Suppressor macrophage treated with lipopolysaccharide for 1 hour (primary cell): Measurements from ENCODE around the gene HABP2.

Source experiments
- DNase-seq, 3 donors: peaks; one replicate each; pipeline ENCODE4 v3.0.0-alpha.2; 2020 to 2022

The HABP2 gene

DNA sequence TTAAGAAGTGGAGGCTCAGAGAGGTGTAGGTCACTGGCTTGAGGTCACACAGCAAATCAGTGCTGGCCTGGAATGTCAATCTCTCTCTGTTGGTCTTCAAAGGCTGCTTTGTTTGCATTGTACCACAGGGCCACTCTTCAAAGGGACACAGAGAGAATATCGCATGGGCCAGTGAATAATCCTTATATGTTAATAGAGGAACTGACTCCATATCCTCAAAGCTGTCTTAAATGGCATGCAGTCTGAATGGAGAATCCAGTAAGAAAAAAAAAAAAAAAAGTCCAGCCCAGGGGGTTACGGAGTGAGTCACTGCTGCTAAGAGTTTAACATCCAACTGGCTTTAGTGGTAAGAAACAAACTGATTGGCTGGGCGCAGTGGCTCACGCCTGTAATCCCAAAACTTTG, 56.9 kb downstream of the HABP2 start:
- DNase-seq, result peak in 1 of 3 donors; percentile 24

DNA sequence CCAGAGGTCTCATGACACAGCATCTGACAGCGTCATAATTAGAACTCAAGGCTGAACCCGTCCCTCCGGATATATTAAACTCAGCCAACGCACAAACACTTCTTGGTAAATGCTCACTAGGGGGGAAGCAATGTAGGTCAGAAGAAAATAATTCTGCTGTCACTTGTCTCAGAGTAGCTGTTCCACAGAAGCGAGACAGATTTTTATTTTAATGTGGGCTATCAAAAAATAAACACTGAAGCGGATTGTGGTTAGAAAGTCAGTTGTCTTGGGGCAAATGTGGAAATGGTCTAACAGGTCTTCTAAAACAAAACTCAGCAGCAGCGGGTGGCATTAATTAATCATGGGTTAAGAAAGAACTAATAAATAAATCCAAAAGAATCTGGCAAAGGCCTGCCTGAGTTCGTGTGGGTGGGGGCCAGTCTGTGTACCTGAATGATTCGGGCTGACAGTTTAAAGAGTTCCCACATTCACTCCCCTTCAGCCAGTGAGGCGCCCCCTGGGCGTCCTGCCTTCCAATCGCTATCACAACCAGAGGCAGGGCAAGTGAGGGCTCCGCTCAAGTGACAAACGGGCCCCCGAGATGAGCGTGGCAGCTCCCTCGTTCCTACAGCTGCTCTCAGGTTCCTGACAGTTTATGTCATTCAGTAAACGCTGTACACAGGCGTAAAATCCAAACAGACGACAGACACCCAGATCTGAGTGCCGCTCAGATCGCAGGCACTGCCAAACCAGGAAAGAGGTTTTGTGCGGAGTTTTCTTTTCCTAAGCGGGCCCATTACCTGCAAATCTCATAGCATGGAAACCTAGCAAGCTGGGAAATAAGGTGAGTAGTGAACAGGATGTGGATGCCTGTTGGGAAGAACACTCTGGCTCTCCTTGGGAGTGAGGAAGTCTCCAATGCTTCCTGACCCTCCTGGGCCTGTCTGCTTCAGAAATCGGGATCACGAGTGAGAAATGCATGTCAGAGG, 58.1 kb downstream of the HABP2 start:
- DNase-seq, result no peak

DNA sequence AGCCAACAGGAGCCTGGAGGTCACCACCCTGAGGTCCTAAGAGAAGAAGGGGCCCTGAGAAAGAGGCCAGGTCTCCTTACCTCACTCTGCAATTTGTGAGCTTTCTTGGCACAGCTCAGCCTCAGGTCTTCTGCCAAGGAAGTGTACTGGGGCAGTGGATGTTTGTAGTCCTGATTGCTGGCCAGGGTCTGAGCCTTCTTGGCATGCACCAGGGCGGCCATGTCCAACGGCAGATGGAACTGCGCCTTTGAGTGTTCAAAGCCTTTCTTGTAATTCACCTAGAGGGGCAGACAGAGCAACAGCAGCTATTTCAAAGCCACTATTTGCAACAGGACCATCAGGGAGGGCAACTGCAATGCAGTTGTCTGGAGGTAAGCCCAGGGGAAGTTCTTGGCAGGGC, 59.3 kb downstream of the HABP2 start:
- no peak for DNase-seq

DNA sequence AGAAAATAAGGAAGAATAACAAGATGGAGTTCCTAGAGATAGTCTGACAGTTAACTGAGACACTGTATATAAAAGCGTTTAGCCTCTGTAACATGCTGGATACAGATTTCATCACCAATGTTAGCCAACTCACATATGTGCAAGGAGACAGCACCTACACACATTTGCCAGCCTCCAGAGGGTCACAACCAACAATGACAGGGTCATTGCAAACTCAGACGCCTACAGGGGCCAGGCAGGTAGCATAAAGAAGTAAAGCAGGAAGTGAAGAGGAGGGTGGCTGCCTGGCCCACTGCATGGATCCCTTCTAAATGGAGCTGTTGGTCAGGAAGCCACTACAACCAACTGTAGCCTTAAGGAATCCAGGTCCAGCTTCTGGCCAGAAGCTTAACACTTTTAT, 60.6 kb downstream of the HABP2 start:
- peak in 1 of 3 donors; percentile 14 for DNase-seq

DNA sequence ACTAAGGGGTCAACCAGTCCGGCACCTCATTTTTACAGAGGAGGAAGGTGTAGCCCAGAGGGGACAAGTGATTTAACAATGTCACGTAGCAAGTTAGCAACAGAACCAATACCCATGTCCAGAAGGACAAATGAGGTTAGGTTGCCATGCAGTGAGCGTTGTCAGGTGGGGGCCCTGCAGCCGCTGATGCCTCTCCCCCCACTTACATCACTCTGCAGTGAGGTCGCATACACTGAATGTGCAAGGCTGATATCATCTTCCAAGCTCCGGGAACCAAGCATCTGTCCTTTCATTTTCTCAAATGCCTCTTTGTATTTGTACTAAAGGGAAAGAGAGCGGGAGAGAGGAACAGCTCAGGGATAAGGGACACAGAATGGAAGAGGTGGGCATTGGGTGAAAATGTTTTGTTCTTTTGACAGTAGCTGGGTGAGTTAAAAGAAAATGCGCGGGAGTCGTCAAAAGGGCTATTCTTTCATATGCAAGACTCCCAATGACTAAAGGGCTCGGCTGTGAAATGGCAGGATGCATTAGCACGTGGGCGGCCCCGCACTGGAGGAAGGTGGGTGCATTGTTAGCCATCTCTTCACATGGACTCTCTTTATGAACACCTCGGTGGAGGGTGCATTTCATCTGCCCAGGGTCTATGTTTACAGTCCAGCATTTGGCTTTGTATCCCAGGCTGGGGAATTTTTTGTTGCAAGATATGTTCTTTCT, 61.3 kb downstream of the HABP2 start:
- no peak for DNase-seq

DNA sequence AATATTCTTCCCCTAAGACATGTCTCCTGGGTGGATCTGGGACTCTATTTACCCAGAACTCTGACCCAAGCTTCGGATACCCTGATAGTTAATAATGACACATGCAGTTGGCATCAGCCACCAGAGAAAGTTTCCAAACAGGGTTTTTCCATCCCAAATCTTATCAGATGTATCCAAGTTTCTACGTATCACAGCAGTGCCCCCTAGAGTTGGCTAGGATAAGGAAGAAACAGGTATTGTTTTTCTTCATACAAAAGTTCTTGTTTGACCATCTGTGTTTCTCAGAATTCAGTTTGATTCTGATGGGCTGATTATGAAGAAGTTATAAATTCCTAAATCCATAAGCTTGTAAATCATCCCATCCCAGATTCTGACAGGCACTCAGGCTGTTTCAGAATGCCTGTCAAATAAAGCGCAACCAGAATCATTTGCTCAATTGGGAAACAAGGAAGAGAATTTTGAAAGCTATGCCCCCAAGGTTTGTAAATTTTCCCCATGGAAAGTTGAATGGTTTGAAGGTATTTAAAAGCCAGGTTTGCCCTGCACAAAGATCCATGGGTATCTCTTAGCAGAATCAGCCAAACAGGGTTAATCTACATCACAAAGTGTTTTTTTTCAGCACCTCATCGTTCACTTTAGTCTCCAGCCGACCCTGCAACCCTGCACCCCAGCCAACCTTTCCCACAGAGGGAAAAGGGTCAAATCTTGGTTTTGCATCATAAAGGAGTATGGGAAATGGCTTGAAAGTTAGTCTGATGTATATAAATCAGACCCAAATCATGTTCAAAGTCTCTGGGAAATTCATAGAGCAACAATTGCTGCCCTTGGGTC, 63.6 kb downstream of the HABP2 start:
- DNase-seq, result peak; percentile 12 to 26 (median 24)

DNA sequence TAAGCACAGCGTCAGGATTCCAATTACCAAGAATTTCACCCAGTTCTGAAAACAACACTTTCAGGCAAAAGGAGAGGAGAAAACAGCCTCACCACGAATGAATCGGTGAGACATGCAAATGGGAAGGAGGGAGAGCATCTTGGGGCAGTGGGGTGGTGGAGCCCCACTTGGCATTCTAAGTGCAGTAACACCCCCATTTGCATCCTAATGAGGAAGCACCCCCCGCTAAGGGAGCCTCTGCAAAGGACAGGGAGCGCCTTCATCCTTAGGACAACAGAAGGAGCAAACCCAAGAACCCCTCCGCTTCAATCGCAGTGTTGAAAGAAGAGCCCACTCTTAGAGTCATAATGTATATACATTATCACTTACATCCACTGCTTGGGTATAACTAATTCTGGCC, 64.2 kb downstream of the HABP2 start:
- no peak for DNase-seq

DNA sequence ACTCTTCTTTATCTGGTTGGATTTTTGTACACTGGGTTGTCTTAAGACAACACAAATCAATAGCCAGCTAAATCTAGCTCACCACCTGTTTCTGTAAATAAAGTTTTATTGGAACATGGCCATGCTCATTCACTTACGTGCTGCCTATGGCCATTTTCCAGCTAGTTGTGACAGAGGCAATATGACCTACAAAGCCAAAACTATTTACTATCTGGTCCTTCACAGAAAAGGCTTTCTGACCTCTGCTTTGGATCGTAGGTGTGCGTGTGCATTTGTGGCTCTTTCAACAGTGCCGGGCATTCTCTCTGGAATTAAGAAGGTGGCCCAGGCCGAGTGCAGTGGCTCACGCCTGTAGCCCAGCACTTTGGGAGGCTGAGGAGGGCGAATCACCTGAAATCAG, 65.5 kb downstream of the HABP2 start:
- no peak for DNase-seq

DNA sequence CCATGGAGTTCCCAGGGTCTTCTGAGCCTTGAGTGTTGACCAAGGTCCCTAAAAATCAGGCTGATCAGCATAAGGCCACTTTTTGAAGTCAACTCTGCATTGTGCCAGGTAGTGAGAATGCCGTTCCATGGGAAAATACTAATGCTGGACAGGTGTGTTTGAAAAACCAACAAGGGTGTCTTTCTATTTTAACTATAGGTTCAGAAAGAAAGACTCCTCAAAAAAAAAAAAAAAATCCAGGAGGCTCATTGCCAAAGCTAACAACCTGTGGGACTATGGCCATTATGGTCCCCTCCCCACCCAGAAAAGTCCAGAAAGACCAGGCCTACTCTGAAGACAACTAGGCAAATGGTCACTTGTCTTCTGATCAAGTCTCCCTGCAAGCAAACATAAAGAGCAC, 66.5 kb downstream of the HABP2 start:
- no peak for DNase-seq

DNA sequence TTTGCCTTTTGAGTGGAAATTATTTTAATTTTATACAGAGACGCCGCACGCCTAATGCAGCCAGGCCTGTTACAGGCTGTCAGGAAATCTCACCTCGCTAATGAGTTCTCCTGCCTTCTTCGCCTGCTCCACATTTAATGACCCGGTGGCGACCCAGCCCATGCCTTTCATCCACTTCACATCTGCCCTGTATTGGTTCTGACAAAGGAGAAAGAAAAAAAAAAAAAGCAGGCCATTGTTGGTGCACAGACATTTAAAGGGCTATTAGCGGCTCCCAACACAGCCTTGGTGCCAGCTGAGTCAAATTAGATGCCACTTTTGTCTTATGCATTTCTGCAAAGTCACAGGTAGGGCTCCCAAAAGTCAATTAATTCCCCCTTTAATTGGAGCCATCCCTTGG, 67.7 kb downstream of the HABP2 start:
- DNase-seq, result no peak

DNA sequence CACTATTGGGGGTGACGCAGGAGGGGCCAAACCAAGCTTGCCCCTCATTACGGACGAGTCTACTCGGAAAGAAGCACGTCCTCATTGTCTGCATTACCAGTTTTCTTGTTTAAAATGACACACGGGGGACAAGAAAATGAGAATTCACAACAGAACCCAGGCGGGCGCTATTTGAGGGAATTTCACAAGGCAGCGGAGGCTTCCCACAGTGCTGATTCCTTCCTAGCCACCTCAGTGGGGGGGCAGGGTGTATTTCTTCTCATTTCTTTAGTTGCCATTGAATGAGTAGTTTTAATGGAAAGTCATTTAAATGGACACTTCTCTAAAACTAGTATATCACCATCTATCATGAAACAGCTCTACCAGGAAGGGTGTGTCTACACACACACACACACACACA, 68.1 kb downstream of the HABP2 start:
- no peak for DNase-seq

DNA sequence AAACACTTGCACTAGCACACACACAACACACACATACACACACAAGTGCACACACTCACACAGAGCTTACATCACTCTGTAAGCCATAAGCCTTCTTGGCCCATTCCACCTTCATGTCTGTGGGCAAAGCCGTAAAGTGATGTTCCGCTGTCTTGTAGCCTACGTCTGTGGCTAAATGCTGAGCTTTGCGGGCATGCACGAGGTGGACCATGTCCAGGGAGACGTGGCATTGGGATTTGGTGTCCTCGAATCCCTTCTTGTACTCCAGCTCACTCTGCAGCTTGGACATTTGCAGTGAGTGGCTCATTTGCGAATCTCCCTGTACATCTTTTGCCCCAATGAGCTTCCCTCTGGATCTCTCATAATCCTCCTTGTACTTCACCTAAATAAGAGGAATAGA, 68.9 kb downstream of the HABP2 start:
- no peak for DNase-seq

DNA sequence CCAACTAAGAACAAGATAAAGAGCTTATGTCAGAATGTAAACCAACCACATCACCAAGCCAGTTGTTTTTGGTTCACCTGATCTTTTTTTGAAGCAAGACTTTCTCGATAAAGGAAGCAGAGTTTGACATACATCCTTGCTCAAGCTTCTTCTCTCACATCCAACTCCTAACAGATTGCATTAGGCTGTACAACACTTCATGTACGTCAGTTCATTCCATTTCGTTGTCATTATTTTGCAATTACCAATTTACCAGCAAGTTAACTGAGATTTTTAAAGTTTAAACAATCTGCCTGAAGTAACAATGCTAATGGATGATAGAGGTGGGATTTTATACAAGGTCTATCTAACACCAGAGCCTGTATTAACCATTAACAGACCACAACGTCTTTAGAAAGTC, 70.0 kb downstream of the HABP2 start:
- no peak for DNase-seq

DNA sequence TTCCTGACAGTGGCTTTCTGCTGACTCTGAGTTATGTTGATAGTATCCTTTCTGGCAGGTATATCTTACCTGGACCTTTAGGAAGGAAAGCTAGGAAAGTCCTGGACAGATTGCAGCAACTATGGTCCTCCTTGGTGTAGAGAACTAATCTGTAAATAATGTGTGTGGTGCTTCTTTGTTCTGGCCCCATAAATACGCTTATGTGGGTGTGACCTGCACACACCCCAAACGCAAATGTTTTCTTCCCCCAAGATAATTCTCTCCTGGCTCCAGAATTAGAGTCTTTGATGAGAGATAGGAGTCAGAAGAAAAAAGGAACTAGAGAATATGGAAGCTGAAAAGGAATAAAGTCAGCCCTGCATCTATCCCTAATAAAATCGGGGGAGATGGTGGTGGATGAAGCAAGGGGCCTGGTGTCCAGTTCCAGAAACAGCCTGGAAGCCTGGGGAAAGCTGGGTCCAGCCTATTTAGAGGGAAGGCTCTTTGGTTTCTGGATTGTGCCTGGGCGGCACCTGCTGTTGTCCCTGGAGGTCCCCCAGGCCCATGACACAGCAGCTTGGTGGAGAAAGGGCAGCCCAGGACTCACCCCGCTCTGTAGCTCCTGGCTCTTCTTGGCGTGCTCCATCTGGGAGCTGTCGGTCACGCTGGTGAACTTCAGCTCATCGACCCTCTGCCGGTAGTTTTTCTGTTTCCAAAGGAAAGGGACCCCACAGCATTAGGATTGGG, 72.8 kb downstream of the HABP2 start:
- no peak for DNase-seq

DNA sequence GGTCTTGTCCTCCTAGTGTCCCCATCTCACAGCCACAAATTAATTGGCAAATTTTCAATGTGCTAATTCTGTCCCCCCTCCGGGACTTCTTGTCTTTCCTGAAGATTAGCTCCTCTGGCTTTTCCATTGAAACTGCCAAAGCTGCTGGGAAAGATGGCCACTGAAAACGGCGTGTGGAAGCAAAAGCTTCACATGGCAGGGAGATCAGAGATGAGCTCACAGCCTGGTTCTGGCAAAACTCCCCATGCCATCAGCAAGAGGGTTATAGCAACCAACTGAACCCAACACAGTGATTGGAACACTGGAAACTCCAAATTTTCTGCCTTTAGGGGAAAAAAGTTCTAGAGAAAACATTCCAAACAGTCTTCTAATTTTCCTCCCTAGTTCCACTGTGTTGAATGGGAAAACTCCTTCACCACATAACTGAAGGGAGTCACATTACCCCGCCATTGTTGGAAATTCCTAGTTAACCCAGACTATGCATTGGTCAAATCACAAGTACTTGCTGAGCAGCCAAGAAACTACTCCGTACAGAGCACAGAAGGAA, 74.0 kb downstream of the HABP2 start:
- DNase-seq, result peak in 2 of 3 donors; percentile 2 to 4

DNA sequence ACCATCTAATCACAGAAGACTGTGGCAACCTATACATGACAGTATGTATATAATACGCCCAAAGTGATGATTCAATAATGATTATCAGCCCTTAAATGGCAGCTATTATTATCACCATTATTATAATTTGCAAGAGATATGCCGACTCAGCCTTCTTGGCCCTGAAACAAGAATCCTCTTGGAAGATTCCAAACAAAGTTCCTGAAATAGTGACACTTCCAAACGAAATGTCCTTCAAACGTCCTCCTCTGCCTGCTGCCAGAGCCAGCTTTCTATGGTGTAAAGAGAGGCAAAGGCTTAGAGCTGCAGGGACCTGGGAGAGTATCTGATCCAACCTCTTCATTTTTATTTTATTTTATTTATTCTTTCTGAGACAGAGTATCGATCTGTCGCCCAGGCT, 75.0 kb downstream of the HABP2 start:
- DNase-seq, result no peak

DNA sequence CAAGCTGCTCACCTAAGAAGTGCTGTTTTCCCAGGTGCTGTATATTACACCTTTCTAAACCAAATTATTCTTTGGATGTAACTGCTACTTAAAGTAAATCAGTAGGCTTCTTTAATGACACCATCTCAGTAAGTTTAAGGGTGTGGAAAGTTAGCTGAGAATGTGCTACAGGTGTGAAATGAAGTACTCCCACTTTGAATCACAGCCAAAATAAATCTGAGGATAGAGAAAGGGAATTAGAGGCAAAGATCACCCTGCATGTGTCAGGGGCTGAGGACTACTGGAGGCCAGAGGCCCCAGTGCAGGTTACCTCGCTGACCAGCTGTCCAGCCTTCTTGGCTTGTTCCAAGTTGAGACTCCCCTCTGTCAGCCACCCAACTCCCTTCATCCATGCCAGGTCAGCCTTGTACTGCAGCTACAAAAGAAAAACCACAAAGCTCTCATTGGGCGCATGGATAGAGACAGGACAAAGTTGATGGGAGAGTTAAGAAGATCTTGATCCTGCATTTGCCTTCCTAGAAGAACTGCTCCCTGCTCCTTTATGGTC, 75.8 kb downstream of the HABP2 start:
- no peak for DNase-seq

DNA sequence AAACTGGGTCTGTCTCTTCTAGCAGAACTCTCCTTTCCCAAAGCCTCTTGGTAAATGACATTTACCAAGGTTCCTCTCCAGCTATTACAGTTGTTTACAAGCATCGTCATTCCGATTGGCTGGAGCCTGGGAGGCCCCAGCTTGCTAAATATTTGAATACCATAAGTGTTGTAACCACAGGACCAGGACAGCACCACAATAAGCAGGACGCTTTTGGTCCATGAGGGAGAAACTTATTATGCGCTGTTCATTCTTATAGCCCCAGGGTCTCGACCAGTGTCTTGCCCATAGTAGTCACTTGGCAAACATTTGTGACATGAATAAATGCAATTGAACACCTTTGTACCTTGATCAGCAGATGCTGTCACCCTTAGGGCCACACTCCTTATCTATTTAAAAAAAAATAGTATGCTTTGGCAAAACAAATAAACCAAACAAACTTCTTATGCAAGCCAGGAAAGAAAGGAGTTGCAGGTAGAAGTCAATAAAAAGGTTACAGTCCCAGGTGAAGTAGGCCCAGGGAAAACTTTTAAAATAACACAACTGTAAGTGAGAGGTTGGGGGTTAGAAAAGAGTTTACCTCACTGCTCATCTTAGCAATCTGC, 78.2 kb downstream of the HABP2 start:
- no peak for DNase-seq

DNA sequence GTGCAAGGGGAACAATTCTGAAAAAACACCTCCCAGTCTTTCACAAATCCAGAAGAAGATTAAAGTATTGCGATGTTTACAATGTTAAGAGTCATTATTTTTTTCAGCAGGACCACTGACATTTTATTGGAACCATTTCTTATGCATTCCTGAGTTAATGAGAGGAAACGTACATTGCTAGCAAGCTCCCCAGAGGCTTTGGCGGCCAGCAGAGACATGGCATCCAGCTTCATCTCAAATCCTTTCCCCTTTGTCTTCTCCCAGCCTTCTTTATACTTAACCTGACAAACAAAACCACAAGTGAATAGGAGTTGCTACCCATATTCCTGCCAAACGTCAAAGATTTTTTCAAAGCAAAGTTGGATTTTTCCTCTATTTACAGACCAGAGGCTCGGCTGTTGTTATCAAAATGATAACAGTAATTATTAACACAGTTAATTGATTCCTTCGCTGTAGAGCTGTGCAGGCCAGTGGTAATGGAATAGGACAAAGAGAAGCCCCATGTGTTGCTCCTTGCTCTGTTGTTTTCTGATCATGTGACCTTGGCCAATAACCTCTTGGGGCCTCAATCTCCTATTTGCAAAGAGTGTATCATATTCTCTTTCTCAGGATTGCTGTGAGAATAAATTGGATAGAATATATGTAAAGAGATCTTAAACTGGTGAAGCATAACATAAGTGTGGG, 79.0 kb downstream of the HABP2 start:
- no peak for DNase-seq
